ENCODE measurements around the gene GPER1.
"Not testable (repeated sequence)": the region's sequence is repeated elsewhere in the genome, so short reads cannot be mapped to it uniquely, and the experiment has no call there.

GPER1 gene

DNA sequence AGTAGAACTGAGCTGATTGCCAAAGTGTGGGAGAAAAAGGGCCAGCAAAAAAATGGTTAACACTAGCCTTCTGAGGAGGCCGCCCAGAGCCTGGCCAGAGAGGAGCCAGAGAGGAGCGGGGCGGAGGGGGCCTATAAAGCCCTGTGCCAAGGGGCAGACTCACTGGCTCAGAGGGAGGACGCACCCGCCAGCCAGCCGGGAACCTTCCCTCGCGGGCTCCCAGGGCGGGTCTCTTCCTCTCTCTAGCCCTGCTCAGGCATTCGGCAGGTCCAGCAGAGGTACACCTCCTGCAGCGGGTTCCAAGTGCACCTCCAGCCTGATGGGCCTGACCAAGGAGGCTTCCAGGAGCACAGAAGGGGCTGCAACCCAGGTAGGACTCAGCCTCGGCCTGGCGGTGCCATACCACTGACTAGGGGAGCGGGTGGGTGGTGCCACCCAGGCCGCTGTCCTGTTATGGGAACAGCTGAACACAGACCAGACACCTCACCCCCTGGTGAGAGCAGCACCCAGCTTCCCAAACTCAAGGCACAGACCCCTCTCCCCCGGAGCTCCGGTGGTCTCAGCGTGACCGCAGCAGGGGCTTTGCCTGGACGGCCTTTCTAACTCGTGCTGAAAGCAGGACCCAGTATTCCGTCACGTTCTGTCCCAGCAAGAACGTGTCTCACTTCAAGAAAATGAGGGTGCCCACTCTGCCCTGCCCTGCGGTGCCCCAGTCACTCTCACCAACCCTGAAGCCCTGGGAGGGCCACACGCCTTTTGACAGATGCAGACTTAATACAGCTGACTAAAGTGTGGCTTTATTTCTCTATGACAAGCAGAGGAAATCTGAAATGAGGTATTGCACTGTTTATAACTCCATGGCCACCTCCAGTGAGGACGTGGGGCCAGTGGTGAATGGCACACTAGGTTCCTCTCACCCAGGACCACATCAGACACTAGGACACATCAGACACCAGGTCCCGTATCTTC lies at the start of gene GPER1:
Gene GPER1, plus strand, starts transcription at position 162 of the 969 bp plus-strand sequence. CDS start 3,616 bp downstream, outside the sequence.
- peak; percentile 86 for DNase-seq

DNA sequence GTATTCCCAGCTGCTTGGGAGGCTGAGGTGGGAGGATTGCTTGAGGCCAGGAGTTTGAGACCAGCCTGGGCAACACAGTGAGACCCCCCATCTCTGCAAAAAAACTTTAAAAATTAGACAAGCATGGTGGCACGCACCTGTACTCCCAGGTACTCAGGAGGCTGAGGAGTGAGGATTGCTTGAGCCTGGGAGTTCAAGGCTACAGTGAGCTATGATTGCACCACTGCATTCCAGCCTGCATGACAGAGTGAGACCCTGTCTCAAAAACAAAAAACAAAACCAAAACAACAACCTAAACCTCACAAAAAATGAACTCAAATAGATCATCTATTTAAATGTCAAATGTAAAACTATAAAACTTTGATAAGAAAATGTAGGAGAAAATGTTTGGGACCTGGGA lies 47.7 kb upstream of the GPER1 start:
- DNase-seq, result not testable (repeated sequence)

DNA sequence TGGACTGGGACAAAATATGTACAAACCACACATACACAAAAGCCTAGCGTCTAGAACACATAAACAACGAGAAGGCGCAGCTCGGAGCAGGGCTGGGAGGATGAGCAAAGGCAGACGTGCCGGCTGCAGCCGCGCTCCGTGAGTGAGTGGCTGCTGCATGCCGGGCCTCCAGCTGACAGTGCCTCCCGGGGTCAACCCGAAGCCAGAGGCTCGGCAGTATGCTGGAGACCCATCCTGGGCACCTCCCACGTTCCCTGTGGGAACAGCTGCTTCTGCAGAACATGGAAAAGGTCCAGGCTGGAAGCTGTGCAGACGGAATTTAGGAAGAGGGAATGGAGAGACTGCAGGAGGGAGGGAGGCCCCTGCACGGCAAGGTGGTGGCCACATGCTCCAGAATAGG lies 47.1 kb upstream of the GPER1 start:
- peak; percentile 74 for DNase-seq

DNA sequence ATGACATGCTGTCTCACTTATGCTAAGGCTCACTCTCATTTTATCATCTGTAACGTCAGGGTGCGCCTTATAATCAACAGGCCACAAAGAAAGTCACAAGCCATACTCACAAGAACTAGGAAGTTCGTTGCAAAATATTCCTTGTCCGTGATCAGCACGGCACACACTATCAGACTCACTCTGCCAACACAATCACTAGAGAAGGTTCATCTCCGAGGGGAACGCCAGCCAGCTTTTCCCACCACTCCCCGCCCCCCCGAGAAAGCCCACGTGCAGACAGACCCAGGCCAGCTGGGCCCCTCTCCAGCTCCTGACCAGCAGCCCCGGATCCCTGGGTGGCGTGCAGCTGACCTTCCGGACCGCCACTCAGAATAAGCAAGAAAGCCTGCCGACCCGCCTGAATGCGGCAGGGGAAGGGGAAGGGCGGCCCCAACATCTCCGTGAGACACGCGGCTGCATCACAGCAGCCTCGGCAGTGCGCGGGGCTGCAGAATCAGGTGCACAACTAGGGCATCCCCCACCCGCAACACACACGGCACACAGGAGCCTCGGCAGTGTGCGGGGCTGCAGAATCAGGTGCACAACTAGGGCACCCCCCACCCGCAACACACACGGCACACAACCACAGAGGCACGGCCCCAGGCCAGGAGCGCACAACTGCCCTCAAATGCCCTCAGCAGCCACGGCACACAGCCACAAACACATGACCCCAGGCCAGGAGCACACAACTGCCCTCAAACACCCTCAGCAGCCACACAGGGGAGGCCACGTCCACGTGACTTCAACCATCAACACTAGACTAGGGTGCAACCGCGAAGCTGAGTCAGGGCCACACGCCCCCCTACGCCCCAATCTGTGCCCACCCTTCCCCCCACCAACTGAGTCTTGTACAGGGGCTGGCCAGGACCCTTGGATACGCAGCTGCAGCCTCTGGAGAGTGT lies 46.1 kb upstream of the GPER1 start:
- no peak for DNase-seq

DNA sequence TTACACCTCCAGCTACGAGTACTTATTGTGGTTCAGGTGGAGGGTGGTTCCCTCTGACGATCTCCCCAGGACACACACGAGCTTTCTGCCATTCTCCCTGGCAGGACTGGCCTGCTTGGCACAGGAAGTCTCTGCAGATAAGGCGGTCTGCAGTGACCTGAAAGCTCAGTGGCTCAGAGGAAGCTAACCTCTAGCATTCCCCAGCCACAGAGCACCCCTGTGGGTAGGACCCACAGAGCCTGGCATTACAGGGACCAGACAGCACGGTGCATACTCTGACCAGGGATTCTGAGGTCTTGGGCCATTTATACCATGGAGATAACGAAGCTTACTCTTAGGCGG lies 45.5 kb upstream of the GPER1 start:
- DNase-seq, result no peak

DNA sequence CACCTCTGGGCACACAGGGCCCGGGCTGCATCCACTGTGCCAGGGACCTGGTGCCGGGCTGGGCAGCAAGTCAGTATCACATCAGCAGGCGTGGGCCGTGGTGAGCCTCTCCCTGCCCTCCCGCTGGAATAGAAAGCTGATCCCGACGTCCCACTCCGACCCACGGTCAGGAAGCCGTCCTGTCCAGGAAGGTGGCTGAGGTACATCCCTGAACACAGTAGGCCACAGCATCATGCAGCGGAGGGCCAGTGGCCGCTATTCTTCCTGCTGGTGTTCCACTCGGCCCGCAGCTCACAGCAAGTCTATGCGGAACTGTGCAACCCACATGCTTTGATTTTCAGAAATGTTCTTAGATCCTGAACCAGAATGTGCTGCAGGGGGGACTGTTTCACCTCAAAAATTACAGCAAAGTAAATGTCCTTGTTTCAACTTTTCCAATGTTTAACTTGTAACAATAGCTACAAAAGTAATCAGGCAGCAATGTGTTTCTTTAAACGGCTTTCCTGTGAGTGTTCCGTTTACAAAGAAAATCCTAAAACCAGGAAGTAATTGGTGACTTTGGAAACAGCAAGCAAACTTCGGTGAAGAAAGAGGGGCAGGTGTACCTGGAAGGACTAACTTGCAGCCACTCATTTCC lies 44.2 kb upstream of the GPER1 start:
- no peak for DNase-seq

DNA sequence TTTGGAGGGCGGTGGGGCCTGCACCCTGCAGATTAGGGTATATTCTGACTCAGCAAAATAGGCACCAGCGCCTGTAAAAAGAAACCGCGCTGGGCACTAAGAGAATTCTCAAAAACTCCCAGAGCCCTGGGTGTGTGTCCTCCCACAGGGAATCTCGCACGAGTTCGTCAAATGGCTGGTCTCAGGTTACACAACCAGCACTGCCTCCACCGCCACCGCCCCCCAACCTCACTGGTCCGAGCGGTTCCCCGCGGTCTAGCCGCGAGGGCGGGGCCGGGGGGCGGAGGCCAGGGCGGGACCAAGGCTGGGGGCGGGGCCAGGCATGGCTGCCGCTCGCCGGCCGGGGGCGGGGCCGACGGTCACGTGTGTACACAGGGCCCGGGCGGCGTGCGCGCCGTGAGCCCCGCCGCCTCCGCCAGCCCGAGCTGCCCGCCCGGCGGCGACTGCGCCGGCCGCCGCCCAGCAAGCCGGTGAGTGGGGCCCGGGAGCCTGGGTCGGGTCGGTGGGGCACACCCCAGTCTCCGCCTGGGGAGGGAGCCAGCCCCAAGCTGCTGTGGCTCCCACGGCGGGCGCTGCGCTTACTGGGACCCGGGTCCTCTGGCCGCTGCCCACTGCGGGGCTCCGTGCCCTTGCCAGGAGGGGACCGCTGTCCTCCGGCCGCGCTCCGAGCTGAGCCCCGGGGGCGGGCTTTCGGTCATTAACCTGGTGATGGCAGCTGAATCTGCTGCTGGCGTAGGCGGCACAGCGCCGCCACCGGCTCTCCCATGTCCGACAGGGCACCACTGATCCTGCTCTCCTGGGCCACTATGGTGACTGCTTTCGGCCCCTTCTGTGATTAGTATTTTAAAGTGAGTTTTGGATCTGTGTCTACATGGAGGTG lies 43.5 kb upstream of the GPER1 start, which contains the start of gene GPR146:
Gene GPR146, plus strand, starts transcription at position 358 of the 880 bp plus-strand sequence. CDS start 12,970 bp downstream, outside the sequence.
- peak; percentile 98 for DNase-seq

DNA sequence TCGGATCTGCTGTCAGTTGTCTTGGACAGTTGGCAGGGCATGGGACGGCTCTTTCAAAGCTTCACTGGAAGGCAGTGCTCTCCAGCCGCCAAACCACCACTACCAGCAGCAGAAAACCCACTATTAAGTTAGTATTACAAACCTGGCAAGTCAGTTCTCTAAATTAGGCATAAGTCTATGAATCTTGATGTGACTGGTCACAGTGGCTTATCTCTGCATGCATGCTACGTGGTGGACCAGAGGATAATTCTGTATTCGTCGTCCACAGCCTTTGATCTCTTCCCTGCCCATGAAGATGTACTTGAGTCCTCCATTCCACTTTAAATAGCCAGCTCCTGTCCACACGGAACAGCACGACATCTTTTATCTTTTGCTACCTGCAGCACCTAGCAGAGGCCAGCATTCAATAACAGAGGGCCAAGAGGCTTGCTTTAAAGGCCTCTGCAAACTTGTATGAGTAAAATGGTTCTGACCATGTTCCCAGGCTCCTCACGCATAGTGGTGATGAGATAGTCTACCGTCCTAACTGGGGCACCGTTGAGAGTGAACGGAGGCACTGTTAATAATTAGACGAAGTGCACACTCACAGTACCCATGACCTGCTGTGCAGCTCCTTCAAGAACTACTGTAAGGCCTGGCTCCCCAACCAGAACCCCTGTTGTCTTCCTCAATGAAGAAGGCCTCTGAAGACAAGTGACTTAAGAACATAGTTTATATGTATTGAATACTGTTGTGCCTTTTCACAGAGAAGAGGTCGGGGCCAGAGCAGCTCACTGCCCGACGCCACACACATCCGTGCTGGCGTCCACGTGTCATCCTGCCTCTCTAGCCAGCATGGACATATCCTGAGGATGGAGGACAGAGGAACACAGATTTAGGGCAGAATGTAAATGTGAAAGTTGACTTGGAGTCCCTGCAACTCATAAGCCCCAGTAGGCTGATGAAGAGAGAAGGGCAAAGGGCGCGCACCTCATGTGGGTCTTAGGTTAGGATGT lies 42.5 kb upstream of the GPER1 start:
- no peak for DNase-seq

DNA sequence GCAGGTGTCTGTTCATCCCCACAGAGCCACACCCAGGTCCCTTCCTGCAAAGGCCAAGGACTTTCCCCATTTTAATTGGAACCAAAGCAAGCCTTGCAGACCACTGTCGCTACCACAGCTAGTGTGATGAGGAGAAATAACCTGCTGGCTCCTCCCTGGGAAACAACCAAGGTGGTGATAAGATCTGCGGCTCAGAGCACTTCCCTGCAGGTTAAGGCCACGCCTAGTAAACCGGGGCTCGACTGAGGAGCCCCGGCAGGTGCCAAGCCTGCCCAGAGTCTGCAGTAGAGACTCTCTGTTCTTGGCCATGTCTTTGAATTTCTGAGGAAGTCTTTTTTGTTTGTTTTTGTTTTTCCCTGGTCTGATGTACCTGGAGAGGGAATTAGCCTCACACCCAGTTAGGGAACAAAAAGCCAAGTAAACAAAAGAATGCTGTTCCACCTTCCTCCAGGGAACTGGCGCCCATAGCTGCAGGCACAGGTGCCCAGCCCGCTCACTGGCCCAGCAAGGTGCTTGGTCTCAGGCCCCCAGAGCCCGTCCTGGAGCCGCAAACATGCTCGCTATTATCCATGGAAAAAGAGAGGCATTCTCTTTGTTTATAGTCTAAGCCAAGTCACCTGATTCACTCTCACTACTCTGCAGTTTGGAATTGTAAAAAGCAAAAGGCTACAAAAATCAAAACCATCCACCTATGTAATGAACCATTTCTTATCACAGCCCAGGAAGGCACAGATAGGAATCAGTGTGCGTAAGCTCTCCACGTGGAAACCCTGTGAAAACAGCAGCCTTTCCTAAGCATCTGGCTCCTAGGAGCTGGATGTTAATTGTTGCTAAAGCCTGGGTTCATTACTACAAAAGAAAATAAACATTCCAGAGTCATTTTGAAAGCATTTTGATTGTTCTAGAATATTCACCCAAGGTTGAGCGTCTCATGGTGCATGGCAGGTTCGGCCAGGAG lies 40.9 kb upstream of the GPER1 start:
- DNase-seq, result no peak

DNA sequence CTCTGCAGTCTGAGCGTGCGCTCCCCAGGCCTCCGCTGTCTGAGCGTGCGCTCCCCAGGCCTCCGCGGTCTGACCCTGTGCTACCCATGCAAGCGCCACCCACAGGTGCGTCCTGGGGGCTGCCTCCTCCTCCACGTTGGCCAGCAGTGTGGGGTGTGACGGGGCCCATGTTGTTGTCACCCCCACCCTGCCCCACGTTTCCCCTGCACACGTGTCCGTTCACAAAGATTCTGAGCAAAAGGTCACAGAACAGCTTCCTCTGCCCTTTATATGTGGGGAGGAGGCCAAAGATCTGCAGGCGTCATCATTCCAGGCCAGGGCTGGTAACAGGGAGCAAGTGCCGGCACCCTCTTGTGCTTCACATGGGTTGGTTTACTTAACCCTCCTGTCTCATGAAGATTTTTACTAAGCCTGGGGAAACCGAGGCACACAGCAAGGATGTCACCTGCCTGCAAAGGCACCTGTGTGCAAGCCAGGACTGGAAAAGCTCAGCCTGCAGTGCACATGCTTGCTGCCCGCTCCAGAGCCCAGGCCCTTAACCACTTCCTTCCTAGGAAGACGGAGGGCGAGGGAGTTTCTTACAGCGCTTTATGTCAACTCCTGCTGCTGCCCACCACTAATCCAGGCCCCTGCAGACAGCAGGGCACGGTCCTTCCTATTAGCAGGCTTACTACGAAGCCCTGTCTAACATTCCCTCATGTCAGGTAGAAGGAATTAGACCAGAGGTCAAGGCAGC lies 38.7 kb upstream of the GPER1 start:
- DNase-seq, result no peak

DNA sequence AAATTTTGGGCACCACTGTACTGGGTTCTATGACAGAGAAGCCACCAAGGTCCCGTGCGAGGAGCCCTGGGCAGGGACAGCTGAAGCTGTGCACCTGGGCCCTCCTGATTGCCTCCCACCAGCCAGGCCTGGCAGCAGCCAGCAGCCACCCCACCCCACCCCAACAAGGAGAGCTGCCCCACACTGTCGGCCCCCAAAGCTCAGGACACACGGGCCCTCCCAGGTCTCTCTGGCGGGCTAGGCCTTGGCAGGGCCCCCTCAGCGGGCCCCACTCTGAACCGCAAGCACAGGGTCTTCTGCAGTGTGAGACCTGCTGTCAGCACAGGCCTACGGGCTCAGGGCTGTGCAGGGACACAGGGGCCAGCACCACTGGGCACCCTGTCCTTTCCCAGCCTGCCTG lies 38.1 kb upstream of the GPER1 start:
- DNase-seq, result no peak

DNA sequence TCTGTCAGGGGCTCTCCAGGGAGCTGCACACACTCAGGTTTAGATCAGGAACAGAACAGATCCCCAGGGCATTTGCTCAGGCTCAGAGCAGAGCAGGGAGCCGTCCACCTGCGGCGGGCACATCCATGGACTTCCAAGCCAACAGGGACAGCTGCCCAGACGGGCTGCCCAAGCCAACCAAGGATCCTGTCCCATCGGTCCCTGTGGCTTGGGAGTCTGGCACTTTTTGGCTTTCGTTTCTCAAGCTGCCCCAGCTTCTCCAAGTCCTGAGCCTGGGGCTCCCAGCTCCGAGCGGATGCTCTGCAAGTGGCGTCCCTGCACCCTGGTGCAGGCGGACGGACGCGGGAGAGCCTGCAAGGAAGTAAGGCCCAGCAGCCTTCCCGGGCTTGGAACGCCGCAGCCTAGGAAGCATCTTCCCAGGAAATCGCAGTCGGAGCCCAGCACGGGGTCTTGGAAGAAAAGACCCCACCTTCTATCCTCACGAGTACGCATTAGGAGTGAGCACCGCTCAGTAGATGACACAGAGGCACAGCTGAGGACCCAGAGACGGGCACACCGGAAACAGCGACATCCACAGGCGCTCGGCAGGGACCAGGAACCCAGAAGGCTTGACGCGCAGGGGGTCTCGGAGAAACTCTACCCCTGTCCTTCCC lies 37.5 kb upstream of the GPER1 start:
- DNase-seq, result no peak

DNA sequence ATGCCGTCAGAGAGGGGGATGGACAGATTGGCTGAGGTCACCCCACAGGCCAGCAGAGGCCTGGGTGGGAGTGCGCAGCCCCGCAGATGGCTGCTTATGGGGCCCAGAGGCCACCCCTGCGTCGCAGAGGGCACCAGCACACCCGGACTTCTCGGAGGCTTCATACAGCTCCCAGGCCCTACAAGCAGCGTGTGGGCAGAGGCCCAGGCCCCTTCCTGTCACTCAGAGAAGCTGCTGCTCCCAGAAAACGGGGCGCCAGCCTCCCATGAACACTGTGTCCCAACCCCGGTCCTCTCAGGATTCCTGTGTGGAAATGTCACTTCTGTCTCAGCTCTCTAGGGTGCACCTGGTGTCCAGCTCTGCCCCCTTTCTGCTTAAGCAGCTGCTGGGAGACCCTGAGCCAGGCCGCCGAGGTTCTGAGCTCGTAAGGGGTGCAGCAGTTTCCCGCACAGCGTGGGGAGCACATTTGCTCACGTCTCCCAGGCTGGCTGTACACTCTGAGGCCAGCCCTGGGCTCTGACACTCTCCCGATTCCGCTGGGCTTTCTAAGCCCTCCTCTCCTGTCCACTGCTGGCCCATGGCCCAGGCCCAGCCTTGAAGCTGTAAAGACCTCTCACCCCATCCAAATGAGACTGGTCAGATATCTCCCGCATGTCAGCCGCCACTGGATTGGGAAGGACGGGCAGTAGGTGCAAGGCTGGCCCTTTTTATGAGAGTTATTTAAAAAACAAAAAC lies 36.8 kb upstream of the GPER1 start:
- no peak for DNase-seq

DNA sequence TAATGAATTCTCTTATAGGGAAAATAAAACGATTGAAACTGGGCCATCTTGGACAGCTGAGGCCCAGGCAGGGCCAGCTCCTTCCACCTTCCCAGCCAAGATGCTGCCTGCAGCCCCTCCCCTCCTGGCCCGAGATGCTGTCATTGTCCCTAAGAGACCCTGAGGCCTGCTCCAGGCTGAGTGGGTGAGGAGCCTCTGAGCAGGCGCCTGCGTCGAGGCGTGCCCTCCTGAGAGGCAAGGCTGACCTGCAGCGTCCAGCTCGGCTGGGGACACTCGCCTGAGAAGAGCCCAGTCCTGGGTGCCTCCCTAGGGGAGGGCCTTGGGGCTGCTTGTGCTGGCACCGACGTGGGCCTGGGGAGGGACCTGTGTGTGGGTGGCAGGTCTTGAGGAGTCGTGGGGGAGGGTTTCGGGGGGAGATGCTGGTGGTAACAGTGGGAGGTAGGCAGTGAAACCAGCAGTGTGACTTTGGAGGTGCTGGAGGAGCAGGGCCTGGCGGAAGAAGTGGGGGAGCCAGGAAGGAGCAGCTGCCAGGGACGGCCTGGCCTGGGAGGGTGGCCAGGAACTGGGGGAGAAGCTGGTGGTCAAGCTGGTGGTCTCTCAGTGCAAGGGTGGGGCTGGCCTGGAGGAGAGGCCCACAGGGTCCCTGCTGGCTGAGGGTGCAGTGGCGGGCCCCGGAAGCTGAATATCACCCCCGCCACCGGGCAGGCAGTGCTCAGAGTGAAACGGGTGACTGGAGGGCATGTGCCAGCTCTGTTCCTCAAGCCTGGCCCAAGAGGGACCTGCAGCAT lies 35.7 kb upstream of the GPER1 start:
- DNase-seq, result no peak

DNA sequence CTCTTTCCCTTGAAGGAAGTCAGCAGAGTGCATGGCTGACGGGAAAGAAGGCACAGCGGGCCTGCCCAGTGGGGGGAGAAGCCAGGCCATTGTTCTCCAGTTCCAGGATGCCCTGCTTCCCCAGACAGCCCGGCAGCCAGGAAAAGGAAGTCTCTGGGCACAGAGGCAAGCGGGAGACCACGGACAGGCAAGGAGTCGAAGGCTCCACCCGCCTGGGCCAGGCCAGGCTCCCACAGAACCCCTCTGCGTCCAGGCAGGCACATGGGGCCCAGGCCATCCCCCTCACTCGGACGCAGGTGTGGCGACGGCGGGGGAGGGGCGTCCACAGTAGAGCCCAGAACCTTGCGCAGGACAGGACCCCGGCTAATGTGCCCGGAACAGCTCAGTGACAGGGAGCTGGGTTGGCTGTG lies 34.9 kb upstream of the GPER1 start:
- no peak for DNase-seq

DNA sequence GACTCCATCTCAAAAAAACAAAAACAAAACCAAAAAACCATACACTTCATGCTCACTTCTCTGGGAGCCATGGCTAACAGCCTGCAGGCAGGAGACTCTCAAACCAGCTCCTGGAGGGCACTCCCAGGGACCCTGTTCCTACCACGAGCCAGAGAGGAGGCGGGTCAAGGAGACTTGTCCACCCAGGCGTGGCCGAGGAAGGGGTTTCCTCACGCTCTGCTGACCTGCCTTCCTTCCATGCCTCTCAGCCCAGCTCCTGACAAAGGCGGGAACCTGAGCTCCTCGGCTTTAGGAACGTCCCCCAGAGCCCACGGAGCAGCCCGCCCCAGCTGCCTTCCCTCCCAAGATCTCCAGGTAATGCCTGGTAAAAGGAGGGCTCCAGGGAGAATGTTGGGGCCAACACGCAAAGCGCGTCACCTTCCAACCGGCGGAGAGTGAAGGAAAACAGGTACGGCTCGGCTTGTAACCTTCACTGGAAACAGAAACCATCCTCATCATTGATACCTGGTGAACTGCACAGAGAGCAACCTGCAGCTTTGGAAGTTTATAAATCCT lies 34.0 kb upstream of the GPER1 start:
- no peak for DNase-seq
